GM21717 (cell line): Measurements from ENCODE around the gene SNX25.
A peak's percentile ranks its signal among the peaks of the same experiment; 100 is the strongest.

Experiments
- ATAC-seq: cut with Tn5 transposase; IDR thresholded peaks from one replicate; pipeline ENCODE4 v1.9.1; 2021; ENCODE audit warnings: mild to moderate bottlenecking, moderate library complexity; ENCODE audit not compliant: unreplicated experiment

The SNX25 gene

GRCh38 chr4:185370268-185370949 is 161.0 kb downstream of the SNX25 start:
- no peak for ATAC-seq

- no peak for ATAC-seq
These were observed 162.3 kb downstream of the SNX25 start for GRCh38 chr4:185371702-185372101.

- no peak for ATAC-seq
These were observed 164.6 kb downstream of the SNX25 start for GRCh38 chr4:185374027-185374426.

- no peak for ATAC-seq
These were observed 165.2 kb downstream of the SNX25 start for GRCh38 chr4:185374573-185374972.

- ATAC-seq = no peak
These were observed 168.9 kb downstream of the SNX25 start for GRCh38 chr4:185378264-185378663.

- no peak for ATAC-seq
These were observed 170.2 kb downstream of the SNX25 start for GRCh38 chr4:185379326-185380295.

- ATAC-seq = no peak
These were observed 170.9 kb downstream of the SNX25 start for GRCh38 chr4:185380320-185380719.

GRCh38 chr4:185381288-185382196 is 172.1 kb downstream of the SNX25 start:
- no peak for ATAC-seq

GRCh38 chr4:185382754-185383153 is 173.4 kb downstream of the SNX25 start:
- ATAC-seq = no peak

GRCh38 chr4:185383451-185383850 is 174.1 kb downstream of the SNX25 start:
- ATAC-seq = no peak

- ATAC-seq = no peak
These were observed 174.7 kb downstream of the SNX25 start for GRCh38 chr4:185384061-185384460.

- no peak for ATAC-seq
These were observed 175.5 kb downstream of the SNX25 start for GRCh38 chr4:185384930-185385331.

GRCh38 chr4:185387957-185388356 is 178.6 kb downstream of the SNX25 start:
- ATAC-seq = no peak

- ATAC-seq = no peak
These were observed 181.5 kb downstream of the SNX25 start for GRCh38 chr4:185390941-185391340.

- ATAC-seq = no peak
These were observed 182.8 kb downstream of the SNX25 start for GRCh38 chr4:185392156-185392555.

GRCh38 chr4:185394568-185395237 is 185.3 kb downstream of the SNX25 start:
- no peak for ATAC-seq

- no peak for ATAC-seq
These were observed 186.0 kb downstream of the SNX25 start, which contains the start of gene LRP2BP for GRCh38 chr4:185395238-185395955. LRP2BP (minus strand) TSS chr4:185395924; CDS start chr4:185378186, 17,738 bp downstream.

GRCh38 chr4:185395956-185396723 is 186.7 kb downstream of the SNX25 start:
- peak; percentile 79 for ATAC-seq
